Adrenal gland (tissue), 12 donors: ENCODE measurements around the gene CSH2. TPM values are rescaled to one million over a fixed set of nuclear protein-coding genes. Genes with fewer than 3 reads are reported as not detected.
"Not testable (repeated sequence)": the region's sequence is repeated elsewhere in the genome, so short reads cannot be mapped to it uniquely, and the experiment has no call there.

Source experiments
- DNase-seq, 7 donors: peaks; one replicate each; pipeline ENCODE4 v3.0.0-alpha.2; 2019 to 2020
- H3K27ac ChIP-seq, 5 donors: fragments of 200-600 bp; sonication (generic) in 4 of 5; 1 replicate in 3 of 5; 2 replicates in 2 of 5; pipeline versions ENCODE4 v1.5.1 to v1.8.0; 2016 to 2020; ENCODE audit warnings: mild to moderate bottlenecking in 1 of 5
- H3K27me3 ChIP-seq: fragments of 200-600 bp; 2 replicates; pipeline ENCODE4 v1.8.0; 2021
- H3K36me3 ChIP-seq, 2 donors: fragments of 200-600 bp; replicated peaks in 1 of 2; 1 replicate in 1 of 2; 2 replicates in 1 of 2; pipeline versions ENCODE4 v1.5.1 to v1.8.0; 2018 to 2022
- H3K4me1 ChIP-seq, 2 donors: fragments of 200-600 bp; replicated peaks in 1 of 2; 1 replicate in 1 of 2; 2 replicates in 1 of 2; pipeline versions ENCODE4 v1.5.1 to v1.8.0; 2018 to 2021
- H3K4me3 ChIP-seq, 4 donors: fragments of 200-600 bp; sonication (generic) in 3 of 4; one replicate each; pipeline ENCODE4 v1.5.1; 2016 to 2018
- H3K9me3 ChIP-seq, 3 donors: fragments of 200-600 bp; sonication (generic) in 1 of 3; replicated peaks in 1 of 3; 1 replicate in 2 of 3; 2 replicates in 1 of 3; pipeline versions ENCODE4 v1.5.1 to v1.8.0; 2016 to 2021
- CTCF ChIP-seq, 6 experiments: fragments of 450-650 bp in 4 of 6; fragments of 200-600 bp in 2 of 6; sonication (generic) in 1 of 6; IDR thresholded peaks; 1 replicate in 5 of 6; 2 replicates in 1 of 6; pipeline versions ENCODE4 v1.5.1 to v1.8.0; 2016 to 2021; ENCODE audit warnings: antibody characterized with exemption in 6 of 6, mild to moderate bottlenecking in 2 of 6, moderate library complexity in 1 of 6
- POLR2A ChIP-seq, 2 donors: fragments of 450-650 bp; IDR thresholded peaks; one replicate each; pipeline ENCODE4 v1.6.1; 2017; ENCODE audit warnings: antibody characterized with exemption in 2 of 2, mild to moderate bottlenecking in 2 of 2, moderate library complexity in 1 of 2
- WGBS, 4 donors: extraction: QIAGEN DNeasy Blood & Tissue Kit in 2 of 4; methylation state at CpG; one replicate each; pipeline versions ENCODE4 v1.1.5 to v1.1.7; 2013 to 2017; 5-methylcytosine and 5-hydroxymethylcytosine counted together
- intact Hi-C, 2 donors: fragments of 100-400 bp; cut with DNase I; formaldehyde crosslinking; loops; one replicate each; pipeline versions ENCODE4 v1.14.1 to v1.15.0; 2022 to 2023
- polyA plus RNA-seq, 3 donors: library from polyadenylated mRNA; stranded (reverse); fragments of 200-250 nt in 2 of 3; fragments of 350-450 nt in 1 of 3; fragmentation: Illumina TruSeq in 1 of 3; extraction: RNeasy Lipid Tissue Mini Kit (QIAGEN cat#74804) in 1 of 3; gene quantifications; one replicate each; pipeline ENCODE4 v1.2.3, GENCODE V29; 2013 to 2014
- total RNA-seq, 9 donors: library from RNA; depleted of rRNA in 4 of 9; stranded (reverse); fragments of >200 nt in 4 of 9; fragments of 120-200 nt in 1 of 9; fragmentation: NEBNext Ultra II Directional in 1 of 9; extraction: Animal tissue kit (Norgen Biotek cat#: 25700) in 1 of 9; gene quantifications; one replicate each; pipeline versions ENCODE4 v1.1.0 to v1.2.4, GENCODE V29; 2013 to 2023
- donor health status: healthy with polysubstance abuse.
- donor health status: Bipolar disorder and iron deficiency.
- donor health status: DM: yes; HTN: yes; CAD: no.
- donor health status: DM: no; HTN: no; CAD: no.
- donor health status: DM: no; HTN: no; CAD: no.
- donor health status: DM: yes; HTN: yes; CAD: no.

CSH2 gene
- total and polyA plus RNA-seq, 12 donors: 0.61 TPM; not detected in 11

GRCh38 chr17:63914471-63914870 is 41.0 kb upstream of the CSH2 start:
- intact Hi-C loops: loop anchor here (10.0 kb wide), 2 partner anchors 110 to 370 kb away; partner anchors contain the start of gene ICAM2 (in 1 of the 2)
- no peak for DNase-seq
- TF ChIP-seq POLR2A (IDR thresholded peaks at IDR 0.05): no peak
- TF ChIP-seq CTCF (IDR thresholded peaks at IDR 0.05): no peak

DNA sequence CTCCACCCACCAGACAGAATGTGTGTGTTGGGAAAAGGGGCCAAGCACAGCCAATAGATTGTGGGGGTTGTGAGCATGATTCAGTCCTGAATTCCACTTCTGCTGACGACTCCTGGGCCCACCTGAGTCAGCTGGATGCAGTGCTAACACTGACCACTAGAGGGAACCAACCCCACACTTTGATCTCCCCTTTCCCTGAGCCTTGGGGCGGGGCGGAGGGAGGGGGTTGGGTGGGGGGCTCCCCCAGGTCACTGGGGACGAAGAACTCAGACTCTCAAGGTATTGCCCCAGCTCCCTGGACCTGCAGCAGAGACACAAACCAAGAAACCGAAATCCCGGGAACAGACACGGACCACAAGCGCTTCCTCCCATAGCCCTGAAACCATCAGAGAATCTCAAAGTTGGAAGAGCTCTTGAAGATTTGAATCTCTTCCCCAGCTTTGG is 38.2 kb upstream of the CSH2 start:
- WGBS, 4 donors: 35 to 66% (median 42%) methylated on average over 5 to 8 of the region's 8 CpGs
- intact Hi-C loops: loop anchor here (10.0 kb wide), 2 partner anchors 113 to 373 kb away; partner anchors contain the start of gene ICAM2 (in 1 of the 2)
- TF ChIP-seq POLR2A (IDR thresholded peaks at IDR 0.05) (no peak), CTCF (IDR thresholded peaks at IDR 0.05) (peak; percentile 45 to 90 (median 67))
- H3K4me1 ChIP-seq: no peaks in the 10 kb centered on the region
- H3K36me3 ChIP-seq: no peaks in the 10 kb centered on the region
- H3K9me3 ChIP-seq: no peaks in the 10 kb centered on the region
- H3K27ac ChIP-seq: no peak overlapping the region
- DNase-seq: peak in 5 of 7 donors; percentile 40 to 69 (median 55)
- peaks cover 4% of the 10 kb centered on the region for H3K27me3 ChIP-seq
- H3K4me3 ChIP-seq: no peak overlapping the region

More at GRCh38 chr17:63914471-63914870, 41.0 kb upstream of the CSH2 start:
- WGBS, 4 donors: 93 to 98% (median 95%) methylated on average over 2 to 7 of the region's 7 CpGs
- H3K27ac ChIP-seq: no peak overlapping the region
- no peaks in the 10 kb centered on the region for H3K4me1 ChIP-seq
- H3K36me3 ChIP-seq: no peaks in the 10 kb centered on the region
- no peaks in the 10 kb centered on the region for H3K9me3 ChIP-seq
- peaks cover 4% of the 10 kb centered on the region for H3K27me3 ChIP-seq
- no peak overlapping the region for H3K4me3 ChIP-seq

GRCh38 chr17:63911041-63911635 is 37.7 kb upstream of the CSH2 start, which contains the start of gene CSHL1:
CSHL1 (minus strand) TSS chr17:63911258; CDS start chr17:63911196, 62 bp downstream.
- intact Hi-C loops: loop anchor here (10.0 kb wide), 2 partner anchors 114 to 374 kb away; partner anchors contain the start of gene ICAM2 (in 1 of the 2)
- no peaks in the 10 kb centered on the region for H3K36me3 ChIP-seq
- H3K4me1 ChIP-seq: no peaks in the 10 kb centered on the region
- 57 to 75% (median 66%) methylated on average over 12 to 15 of the region's 15 CpGs for WGBS, 4 donors
- H3K9me3 ChIP-seq: no peaks in the 10 kb centered on the region
- no peak within 1 kb of the TSS for H3K4me3 ChIP-seq
- peaks cover 4% of the 10 kb centered on the region for H3K27me3 ChIP-seq
- H3K27ac ChIP-seq: no peak within 1 kb of the TSS
- TF ChIP-seq CTCF (IDR thresholded peaks at IDR 0.05) (no peak), POLR2A (IDR thresholded peaks at IDR 0.05) (no peak)
- no peak for DNase-seq

DNA sequence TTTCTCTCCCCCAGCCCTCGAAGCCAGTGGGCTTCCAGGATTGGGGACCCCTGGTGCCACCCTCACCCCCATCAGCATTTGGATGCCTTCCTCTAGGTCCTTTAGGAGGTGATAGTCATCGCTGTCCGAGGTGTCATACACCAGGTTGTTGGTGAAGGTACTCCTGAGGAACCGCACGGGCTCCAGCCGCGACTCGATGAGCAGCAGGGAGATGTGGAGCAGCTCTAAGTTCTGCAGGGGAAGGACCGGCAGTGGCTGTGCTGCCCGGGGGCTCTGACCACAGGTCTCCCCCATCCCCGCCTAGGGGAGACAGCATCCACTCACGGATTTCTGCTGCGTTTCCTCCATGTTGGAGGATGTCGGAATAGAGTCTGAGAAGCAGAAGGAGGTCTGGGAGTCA is 36.6 kb upstream of the CSH2 start:
- TF ChIP-seq POLR2A (IDR thresholded peaks at IDR 0.05): no peak
- TF ChIP-seq CTCF (IDR thresholded peaks at IDR 0.05): no peak
- 80 to 87% (median 83%) methylated on average over 13 to 14 of the region's 14 CpGs for WGBS, 4 donors
- no peak overlapping the region for H3K4me3 ChIP-seq
- no peak for DNase-seq
- H3K27ac ChIP-seq: no peak overlapping the region
- peaks cover 4% of the 10 kb centered on the region for H3K27me3 ChIP-seq
- intact Hi-C loops: loop anchor here (10.0 kb wide), 2 partner anchors 115 to 375 kb away; partner anchors contain the start of gene ICAM2 (in 1 of the 2)
- no peaks in the 10 kb centered on the region for H3K9me3 ChIP-seq
- no peaks in the 10 kb centered on the region for H3K4me1 ChIP-seq
- H3K36me3 ChIP-seq: no peaks in the 10 kb centered on the region

- H3K4me3 ChIP-seq, H3K27me3 ChIP-seq, H3K4me1 ChIP-seq, H3K36me3 ChIP-seq, H3K27ac ChIP-seq, intact Hi-C loops, H3K9me3 ChIP-seq: not testable (repeated sequence)
- peak in 1 of 7 donors; percentile 12 for DNase-seq
- whole genome bisulfite sequencing, 4 donors: 80 to 85% (median 83%) methylated on average over 5 to 10 of the region's 10 CpGs
Observed at GRCh38 chr17:63909586-63909985, 36.1 kb upstream of the CSH2 start.

DNA sequence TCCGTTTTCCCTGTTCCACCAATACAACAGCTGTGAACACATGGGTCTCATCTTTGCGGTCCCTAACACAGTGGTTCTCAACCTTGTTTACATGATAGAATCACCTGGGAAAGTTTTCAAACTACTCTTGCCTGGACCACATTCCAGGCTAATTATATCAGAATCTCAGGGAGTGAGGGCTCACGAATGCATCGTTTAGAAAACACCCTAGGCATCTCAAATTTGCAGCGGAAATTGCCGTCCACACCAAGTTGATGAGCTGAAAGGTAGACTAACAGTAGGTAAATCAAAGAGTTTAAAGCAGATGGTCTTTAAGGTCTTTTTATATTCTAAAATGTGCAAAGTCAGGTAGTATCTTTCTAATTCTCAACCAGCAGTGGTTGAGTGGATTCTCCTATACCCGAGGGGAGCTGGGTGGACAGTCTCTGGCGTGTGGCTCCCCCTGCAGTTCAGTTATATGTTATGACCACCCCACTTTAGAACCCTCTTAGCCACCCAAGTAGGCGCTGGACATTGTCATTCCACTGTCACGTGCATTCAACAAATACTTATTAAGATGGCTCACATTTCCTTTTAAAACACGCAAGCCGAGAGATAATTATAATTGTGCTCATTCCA is 33.8 kb upstream of the CSH2 start:
- 76 to 85% (median 82%) methylated on average over 10 to 12 of the region's 12 CpGs for WGBS, 4 donors
- DNase-seq, H3K9me3 ChIP-seq, H3K27ac ChIP-seq, intact Hi-C loops, H3K27me3 ChIP-seq, H3K4me1 ChIP-seq, H3K36me3 ChIP-seq, H3K4me3 ChIP-seq: not testable (repeated sequence)

- H3K9me3 ChIP-seq, H3K36me3 ChIP-seq, intact Hi-C loops, DNase-seq, H3K27me3 ChIP-seq, H3K4me1 ChIP-seq, H3K4me3 ChIP-seq, H3K27ac ChIP-seq: not testable (repeated sequence)
- 93 to 96% (median 93%) methylated on average over 8 of the region's 8 CpGs for WGBS, 4 donors
Observed at GRCh38 chr17:63904796-63905195, 31.3 kb upstream of the CSH2 start.
